Brain microvascular endothelial cell (primary cell): ENCODE results near the gene CALHM2.

ENCODE experiments used
- DNase-seq: peaks from one replicate; pipeline ENCODE4 v3.0.0-alpha.2; 2020
- H3K27ac ChIP-seq: fragments of 250-450 bp; sonication (Bioruptor Pico); 2 replicates; pipeline ENCODE4 v1.5.1; 2020; ENCODE audit warnings: mild to moderate bottlenecking, moderate library complexity
- H3K27me3 ChIP-seq: fragments of 250-450 bp; sonication (Bioruptor Pico); replicated peaks from 2 replicates; pipeline ENCODE4 v1.5.1; 2020; ENCODE audit warnings: mild to moderate bottlenecking
- H3K36me3 ChIP-seq: fragments of 250-450 bp; sonication (Bioruptor Pico); replicated peaks from 2 replicates; pipeline ENCODE4 v1.5.1; 2020; ENCODE audit warnings: mild to moderate bottlenecking
- H3K4me3 ChIP-seq: 2 replicates; pipeline ENCODE4 v1.5.1; 2011; ENCODE audit warnings: low read depth, mild to moderate bottlenecking, control low read depth, low read length, moderate library complexity
- CTCF ChIP-seq: IDR thresholded peaks from 2 replicates; pipeline ENCODE4 v1.5.1; 2011; ENCODE audit warnings: low read depth, mild to moderate bottlenecking, moderate library complexity, low read length, control low read depth, inconsistent platforms; ENCODE audit errors: missing control alignments
- in situ Hi-C: cut with HindIII; loops from 2 replicates; pipeline ENCODE4 v1.10.0; 2017; ENCODE audit warnings: low sequenced_read_pairs, low pct_ligation_motif_present

The CALHM2 gene

GRCh38 chr10:103466734-103467133, 14.6 kb upstream of the CALHM2 start:
- TF ChIP-seq CTCF, result no peak
- in situ Hi-C loops, result no loop called here
- Histone ChIP-seq H3K27ac (no peak overlapping the region), H3K27me3 (peaks cover 3% of the 10 kb centered on the region), H3K36me3 (no peaks in the 10 kb centered on the region), H3K4me3 (no peak overlapping the region)
- no peak for DNase-seq

- Histone ChIP-seq H3K36me3 (no peaks in the 10 kb centered on the region), H3K27ac (no peak overlapping the region), H3K27me3 (peaks cover 3% of the 10 kb centered on the region), H3K4me3 (no peak overlapping the region)
- DNase-seq, result no peak
- in situ Hi-C loops, result no loop called here
- TF ChIP-seq CTCF, result no peak
Measured at GRCh38 chr10:103465411-103466179, 13.4 kb upstream of the CALHM2 start.

GRCh38 chr10:103463499-103463898, 11.3 kb upstream of the CALHM2 start:
- peaks cover 3% of the 10 kb centered on the region for H3K27me3 ChIP-seq
- H3K27ac ChIP-seq, result no peak overlapping the region
- in situ Hi-C loops, result no loop called here
- TF ChIP-seq CTCF, result no peak
- no peak overlapping the region for H3K4me3 ChIP-seq
- no peaks in the 10 kb centered on the region for H3K36me3 ChIP-seq
- no peak for DNase-seq

GRCh38 chr10:103459615-103460014, 7.4 kb upstream of the CALHM2 start:
- no peaks in the 10 kb centered on the region for H3K36me3 ChIP-seq
- peaks cover 3% of the 10 kb centered on the region for H3K27me3 ChIP-seq
- no peak for TF ChIP-seq CTCF
- DNase-seq, result no peak
- no peak overlapping the region for H3K27ac ChIP-seq
- in situ Hi-C loops, result no loop called here
- H3K4me3 ChIP-seq, result no peak overlapping the region

- Histone ChIP-seq H3K27me3 (no peaks in the 10 kb centered on the region), H3K4me3 (no peak within 1 kb of the TSS), H3K36me3 (no peaks in the 10 kb centered on the region), H3K27ac (no peak within 1 kb of the TSS)
- DNase-seq, result no peak
- TF ChIP-seq CTCF, result no peak
- in situ Hi-C loops, result no loop called here
Measured at GRCh38 chr10:103458720-103459119, 6.5 kb upstream of the CALHM2 start, which contains the start of gene CALHM1. Gene CALHM1 (minus strand): TSS chr10:103458900. CDS start chr10:103458751, 149 bp downstream.

- Histone ChIP-seq H3K36me3 (no peaks in the 10 kb centered on the region), H3K27me3 (no peaks in the 10 kb centered on the region), H3K27ac (no peak overlapping the region), H3K4me3 (no peak overlapping the region)
- in situ Hi-C loops, result no loop called here
- TF ChIP-seq CTCF, result no peak
- DNase-seq, result no peak
Measured at GRCh38 chr10:103457896-103458583, 5.9 kb upstream of the CALHM2 start.
